ENCODE results near the gene ZNF205.

DNA sequence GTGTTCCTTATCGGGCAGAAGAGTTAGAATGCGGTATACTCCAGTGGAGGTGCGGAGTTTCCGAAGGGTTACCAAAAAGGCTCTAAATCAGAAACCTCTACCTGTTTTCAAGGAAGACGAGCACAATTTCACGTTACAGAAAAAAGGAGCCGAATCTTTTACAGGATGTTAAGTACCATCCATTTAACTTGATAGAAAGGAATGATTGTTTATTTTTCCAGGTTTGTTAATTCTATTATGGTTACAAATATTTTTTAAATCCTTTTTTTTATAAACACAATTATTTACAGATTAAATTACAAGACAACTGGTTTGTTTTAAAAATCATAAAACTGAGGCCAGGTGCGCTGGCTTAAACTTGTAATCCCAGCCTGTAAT lies 40.6 kb downstream of the ZNF205 start:
- TF ChIP-seq, protein P1, sequence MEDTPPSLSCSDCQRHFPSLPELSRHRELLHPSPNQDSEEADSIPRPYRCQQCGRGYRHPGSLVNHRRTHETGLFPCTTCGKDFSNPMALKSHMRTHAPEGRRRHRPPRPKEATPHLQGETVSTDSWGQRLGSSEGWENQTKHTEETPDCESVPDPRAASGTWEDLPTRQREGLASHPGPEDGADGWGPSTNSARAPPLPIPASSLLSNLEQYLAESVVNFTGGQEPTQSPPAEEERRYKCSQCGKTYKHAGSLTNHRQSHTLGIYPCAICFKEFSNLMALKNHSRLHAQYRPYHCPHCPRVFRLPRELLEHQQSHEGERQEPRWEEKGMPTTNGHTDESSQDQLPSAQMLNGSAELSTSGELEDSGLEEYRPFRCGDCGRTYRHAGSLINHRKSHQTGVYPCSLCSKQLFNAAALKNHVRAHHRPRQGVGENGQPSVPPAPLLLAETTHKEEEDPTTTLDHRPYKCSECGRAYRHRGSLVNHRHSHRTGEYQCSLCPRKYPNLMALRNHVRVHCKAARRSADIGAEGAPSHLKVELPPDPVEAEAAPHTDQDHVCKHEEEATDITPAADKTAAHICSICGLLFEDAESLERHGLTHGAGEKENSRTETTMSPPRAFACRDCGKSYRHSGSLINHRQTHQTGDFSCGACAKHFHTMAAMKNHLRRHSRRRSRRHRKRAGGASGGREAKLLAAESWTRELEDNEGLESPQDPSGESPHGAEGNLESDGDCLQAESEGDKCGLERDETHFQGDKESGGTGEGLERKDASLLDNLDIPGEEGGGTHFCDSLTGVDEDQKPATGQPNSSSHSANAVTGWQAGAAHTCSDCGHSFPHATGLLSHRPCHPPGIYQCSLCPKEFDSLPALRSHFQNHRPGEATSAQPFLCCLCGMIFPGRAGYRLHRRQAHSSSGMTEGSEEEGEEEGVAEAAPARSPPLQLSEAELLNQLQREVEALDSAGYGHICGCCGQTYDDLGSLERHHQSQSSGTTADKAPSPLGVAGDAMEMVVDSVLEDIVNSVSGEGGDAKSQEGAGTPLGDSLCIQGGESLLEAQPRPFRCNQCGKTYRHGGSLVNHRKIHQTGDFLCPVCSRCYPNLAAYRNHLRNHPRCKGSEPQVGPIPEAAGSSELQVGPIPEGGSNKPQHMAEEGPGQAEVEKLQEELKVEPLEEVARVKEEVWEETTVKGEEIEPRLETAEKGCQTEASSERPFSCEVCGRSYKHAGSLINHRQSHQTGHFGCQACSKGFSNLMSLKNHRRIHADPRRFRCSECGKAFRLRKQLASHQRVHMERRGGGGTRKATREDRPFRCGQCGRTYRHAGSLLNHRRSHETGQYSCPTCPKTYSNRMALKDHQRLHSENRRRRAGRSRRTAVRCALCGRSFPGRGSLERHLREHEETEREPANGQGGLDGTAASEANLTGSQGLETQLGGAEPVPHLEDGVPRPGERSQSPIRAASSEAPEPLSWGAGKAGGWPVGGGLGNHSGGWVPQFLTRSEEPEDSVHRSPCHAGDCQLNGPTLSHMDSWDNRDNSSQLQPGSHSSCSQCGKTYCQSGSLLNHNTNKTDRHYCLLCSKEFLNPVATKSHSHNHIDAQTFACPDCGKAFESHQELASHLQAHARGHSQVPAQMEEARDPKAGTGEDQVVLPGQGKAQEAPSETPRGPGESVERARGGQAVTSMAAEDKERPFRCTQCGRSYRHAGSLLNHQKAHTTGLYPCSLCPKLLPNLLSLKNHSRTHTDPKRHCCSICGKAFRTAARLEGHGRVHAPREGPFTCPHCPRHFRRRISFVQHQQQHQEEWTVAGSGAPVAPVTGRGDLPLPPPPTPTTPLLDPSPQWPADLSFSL (CRISPR knock-in tag; IDR thresholded peaks at IDR 0.05) = no peak
- no peak for TF ChIP-seq RXRB (CRISPR knock-in tag; IDR thresholded peaks at IDR 0.05; ENCODE audit: borderline replicate concordance)

Data from HepG2 (cell line).